Measurements from ENCODE around the gene SLC9C1. TPM values are rescaled to one million over a fixed set of nuclear protein-coding genes. Genes with fewer than 3 reads are reported as not detected.

The SLC9C1 gene
- total RNA-seq, 2 donors from 2014 or later, result 0.35 to 1.3 TPM

DNA sequence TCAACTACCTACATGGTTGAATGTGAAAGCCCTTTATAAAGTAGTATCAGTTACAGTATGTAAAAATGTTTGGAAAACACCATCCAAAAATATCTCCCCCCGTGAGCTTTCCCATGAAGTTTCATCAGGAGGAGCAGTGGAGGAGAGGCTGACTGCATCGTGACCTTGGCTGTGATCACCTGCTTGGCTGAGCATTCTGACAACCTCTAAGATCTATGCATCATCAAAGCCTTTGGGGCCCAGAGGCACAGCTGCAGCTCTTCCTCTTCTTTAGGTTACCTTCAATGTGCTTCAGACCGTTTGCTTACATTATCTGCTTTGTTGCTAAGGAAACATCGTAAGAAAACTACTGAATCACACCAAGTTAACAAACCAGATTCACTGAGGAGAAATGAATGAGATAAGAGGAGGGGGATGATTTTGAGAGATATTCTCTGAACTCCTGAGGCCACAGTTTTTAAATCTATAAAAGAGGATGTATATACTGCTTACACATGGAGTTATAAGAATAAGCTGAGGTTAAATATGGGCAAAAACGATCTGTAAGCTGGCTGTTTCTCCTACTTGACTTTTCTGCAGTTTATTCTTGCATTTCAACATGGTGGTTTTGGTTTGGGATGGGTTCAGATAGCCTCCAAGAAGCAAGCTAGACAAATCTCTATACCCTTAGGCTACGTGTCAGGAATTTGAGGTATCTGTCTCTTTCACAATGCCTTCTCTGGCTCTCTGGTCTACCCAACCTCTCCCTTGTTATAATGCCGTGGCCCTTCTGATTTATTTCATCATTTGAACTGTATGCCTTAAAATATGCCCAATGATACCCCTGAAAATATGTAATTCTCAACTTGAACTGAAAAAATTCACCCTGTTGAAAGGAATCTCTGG is 164.9 kb downstream of the SLC9C1 start:
- TF ChIP-seq, protein P1, sequence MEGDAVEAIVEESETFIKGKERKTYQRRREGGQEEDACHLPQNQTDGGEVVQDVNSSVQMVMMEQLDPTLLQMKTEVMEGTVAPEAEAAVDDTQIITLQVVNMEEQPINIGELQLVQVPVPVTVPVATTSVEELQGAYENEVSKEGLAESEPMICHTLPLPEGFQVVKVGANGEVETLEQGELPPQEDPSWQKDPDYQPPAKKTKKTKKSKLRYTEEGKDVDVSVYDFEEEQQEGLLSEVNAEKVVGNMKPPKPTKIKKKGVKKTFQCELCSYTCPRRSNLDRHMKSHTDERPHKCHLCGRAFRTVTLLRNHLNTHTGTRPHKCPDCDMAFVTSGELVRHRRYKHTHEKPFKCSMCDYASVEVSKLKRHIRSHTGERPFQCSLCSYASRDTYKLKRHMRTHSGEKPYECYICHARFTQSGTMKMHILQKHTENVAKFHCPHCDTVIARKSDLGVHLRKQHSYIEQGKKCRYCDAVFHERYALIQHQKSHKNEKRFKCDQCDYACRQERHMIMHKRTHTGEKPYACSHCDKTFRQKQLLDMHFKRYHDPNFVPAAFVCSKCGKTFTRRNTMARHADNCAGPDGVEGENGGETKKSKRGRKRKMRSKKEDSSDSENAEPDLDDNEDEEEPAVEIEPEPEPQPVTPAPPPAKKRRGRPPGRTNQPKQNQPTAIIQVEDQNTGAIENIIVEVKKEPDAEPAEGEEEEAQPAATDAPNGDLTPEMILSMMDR (IDR thresholded peaks at IDR 0.05), result no peak
- Histone ChIP-seq H3K4me1 (peaks cover 0 to 17% of the 10 kb centered on the region in 2 donors), H3K36me3 (no peaks in the 10 kb centered on the region), H3K4me3 (no peak overlapping the region), H3K27me3 (no peaks in the 10 kb centered on the region), H3K27ac (no peak overlapping the region), H3K9me3 (no peaks in the 10 kb centered on the region)
- no peak for DNase-seq (ENCODE audit: low spot score)

DNA sequence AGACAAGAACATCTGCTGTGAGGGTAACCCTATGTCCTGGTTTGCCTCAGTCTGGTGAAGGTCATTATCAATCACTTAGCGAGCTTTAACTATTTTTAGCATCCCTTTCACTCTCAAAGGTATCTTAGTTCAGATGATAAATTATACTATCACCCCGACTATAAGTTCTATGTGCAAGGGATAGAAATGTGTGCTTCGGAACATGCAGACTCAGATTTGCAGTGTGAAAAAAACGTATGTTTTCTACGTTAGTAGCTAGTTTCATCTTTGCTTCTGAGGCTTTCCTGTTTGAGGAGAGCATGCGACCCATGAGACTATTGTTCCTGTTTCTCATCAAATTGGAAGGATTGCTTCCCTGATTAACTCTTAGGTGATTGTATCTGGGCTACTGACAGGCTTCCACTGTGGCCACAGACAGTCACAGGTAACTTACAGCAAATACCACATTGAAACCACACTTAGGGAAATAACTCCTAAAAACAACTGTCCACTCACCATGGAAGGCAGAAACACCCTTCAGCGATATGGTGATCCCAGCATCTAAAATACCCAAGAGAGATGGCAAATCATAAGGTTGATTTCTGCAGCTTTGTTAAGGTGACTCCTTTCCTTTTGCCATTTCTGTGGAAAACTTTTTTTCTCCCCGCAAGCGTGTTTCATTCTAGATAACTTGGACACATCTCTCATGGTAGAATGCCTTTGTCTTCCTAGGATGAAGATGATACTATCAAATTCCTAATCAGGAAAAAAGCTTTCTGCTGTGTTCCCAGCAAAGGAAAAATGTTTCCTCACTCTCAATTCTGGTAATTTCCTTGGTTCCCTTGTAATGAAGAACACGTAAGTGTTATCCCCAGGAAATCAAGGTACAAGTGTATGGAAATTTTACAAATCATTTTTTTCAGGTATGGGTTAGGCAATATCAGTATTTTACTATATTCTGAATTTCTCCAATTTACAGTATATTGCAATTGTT is 166.2 kb downstream of the SLC9C1 start:
- peaks cover 0 to 17% of the 10 kb centered on the region in 2 donors for H3K4me1 ChIP-seq
- H3K9me3 ChIP-seq, result no peaks in the 10 kb centered on the region
- no peaks in the 10 kb centered on the region for H3K36me3 ChIP-seq
- no peaks in the 10 kb centered on the region for H3K27me3 ChIP-seq
- TF ChIP-seq, protein P1 (IDR thresholded peaks at IDR 0.05), result no peak
- no peak overlapping the region for H3K4me3 ChIP-seq
- no peak overlapping the region for H3K27ac ChIP-seq
- no peak for DNase-seq (ENCODE audit: low spot score)

DNA sequence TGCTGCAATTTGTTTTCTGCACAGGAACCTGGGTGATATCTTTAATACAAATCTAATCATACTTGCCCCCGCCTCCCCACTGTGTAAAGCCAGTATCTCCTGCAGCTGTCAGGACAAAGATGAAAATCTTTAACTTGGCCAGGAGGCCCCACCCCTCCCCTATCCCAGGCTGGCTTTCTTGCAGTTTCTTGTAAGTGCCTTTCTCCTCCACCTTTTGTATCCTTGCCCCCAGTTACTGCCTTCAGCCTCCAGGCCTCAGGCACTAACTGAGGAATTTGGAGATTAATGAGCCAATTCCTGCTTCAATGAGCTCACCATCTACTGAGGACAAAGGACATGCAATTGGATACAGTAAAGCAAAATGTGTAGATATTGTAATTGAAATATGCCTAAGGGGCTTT is 167.5 kb downstream of the SLC9C1 start:
- TF ChIP-seq, protein P1 (IDR thresholded peaks at IDR 0.05), result no peak
- no peak overlapping the region for H3K27ac ChIP-seq
- H3K4me1 ChIP-seq, result peaks cover 0 to 17% of the 10 kb centered on the region in 2 donors

DNA sequence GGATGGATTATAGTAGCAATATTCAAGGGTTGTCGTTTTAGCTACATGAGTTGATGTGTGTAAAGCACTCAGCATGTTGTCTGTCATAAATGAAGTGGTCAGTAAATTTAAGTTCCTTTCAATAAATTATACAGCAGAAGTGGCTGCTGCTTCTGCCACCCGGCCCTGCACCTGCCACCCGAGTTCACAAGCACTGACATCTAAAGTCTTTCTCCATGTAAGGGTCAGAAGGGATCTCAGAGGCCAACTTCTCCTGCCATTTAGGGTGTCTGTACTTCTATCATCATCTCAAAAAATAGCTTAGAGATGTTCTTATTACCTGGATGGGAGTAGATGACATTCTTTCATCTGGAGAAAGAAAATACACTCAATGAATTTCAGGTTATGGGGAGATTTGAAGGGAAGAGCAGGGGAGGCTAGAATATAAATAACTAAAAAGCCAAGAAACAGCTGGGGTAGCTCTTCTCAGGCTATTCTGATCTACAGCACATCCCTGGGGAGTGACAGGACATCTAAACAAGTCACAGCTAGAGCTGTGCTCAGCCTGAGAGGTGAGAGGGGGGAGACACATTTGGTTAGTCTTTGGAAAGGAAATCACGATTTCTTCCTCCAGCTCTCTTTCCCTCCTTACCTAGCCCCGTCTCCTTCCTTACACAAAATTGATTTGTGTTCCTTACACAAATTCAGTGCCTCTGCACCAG is 169.0 kb downstream of the SLC9C1 start:
- Histone ChIP-seq H3K27ac (no peak overlapping the region), H3K36me3 (no peaks in the 10 kb centered on the region)
- DNase-seq (ENCODE audit: low spot score), result no peak

More for the DNA sequence above, 167.5 kb downstream of the SLC9C1 start:
- H3K27me3 ChIP-seq, result no peaks in the 10 kb centered on the region
- H3K9me3 ChIP-seq, result no peaks in the 10 kb centered on the region
- no peaks in the 10 kb centered on the region for H3K36me3 ChIP-seq
- no peak overlapping the region for H3K4me3 ChIP-seq
- DNase-seq (ENCODE audit: low spot score), result no peak

DNA sequence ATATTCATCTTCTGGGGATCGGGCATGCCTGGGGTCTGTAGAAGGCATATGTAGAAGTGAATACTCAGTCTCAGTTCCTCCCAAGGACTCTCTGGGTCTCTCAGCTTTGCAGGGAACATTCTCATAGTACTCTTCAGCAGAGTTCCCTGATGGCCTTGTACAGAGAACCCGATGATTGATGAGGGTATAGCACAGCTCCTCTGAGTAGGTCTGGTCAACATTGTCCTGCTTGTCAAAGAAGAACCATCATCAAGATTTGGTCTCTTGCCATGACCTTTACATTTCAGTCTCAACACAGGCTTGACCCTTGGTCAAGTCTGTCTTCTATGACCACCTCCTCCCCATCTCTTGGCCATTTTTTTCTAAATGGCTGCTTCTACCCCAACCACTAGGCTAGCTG is 170.5 kb downstream of the SLC9C1 start:
- no peaks in the 10 kb centered on the region for H3K9me3 ChIP-seq
- no peak overlapping the region for H3K4me3 ChIP-seq
- no peak for DNase-seq (ENCODE audit: low spot score)
- H3K27ac ChIP-seq, result no peak overlapping the region
- H3K27me3 ChIP-seq, result no peaks in the 10 kb centered on the region
- H3K36me3 ChIP-seq, result no peaks in the 10 kb centered on the region
- TF ChIP-seq, protein P1 (IDR thresholded peaks at IDR 0.05), result no peak
- peaks cover 0 to 17% of the 10 kb centered on the region in 2 donors for H3K4me1 ChIP-seq

More for the DNA sequence above, 169.0 kb downstream of the SLC9C1 start:
- H3K4me1 ChIP-seq, result peaks cover 0 to 17% of the 10 kb centered on the region in 2 donors
- H3K27me3 ChIP-seq, result no peaks in the 10 kb centered on the region
- TF ChIP-seq, protein P1 (IDR thresholded peaks at IDR 0.05), result no peak
- no peak overlapping the region for H3K4me3 ChIP-seq
- H3K9me3 ChIP-seq, result no peaks in the 10 kb centered on the region
